HepG2 (cell line): Measurements from ENCODE around the gene CDH13.

Source experiments
- ATF5 ChIP-seq: sonication (generic); formaldehyde crosslinking; IDR thresholded peaks from 2 replicates; pipeline ENCODE4 v1.4.0; 2020; ENCODE audit warnings: mild to moderate bottlenecking, low read depth, missing genetic modification reagents
- BHLHE40 ChIP-seq: IDR thresholded peaks from 2 replicates; pipeline ENCODE4 v1.6.1; 2011; ENCODE audit warnings: low read length, improper control_type of control experiment
- CTCF ChIP-seq: sonication (generic); formaldehyde crosslinking; IDR thresholded peaks from 2 replicates; pipeline ENCODE4 v1.5.0; 2020; ENCODE audit warnings: mild to moderate bottlenecking, missing genetic modification reagents, moderate library complexity
- MTERF4 ChIP-seq: sonication (generic); formaldehyde crosslinking; IDR thresholded peaks from 2 replicates; pipeline ENCODE4 v1.8.0; 2023; ENCODE audit warnings: mild to moderate bottlenecking, missing genetic modification reagents
- NFYC ChIP-seq: IDR thresholded peaks from 2 replicates; pipeline ENCODE4 v1.6.1; 2016; ENCODE audit warnings: missing genetic modification reagents, missing compliant biosample characterization
- NRL ChIP-seq: sonication (generic); formaldehyde crosslinking; IDR thresholded peaks from 2 replicates; pipeline ENCODE4 v1.5.0; 2020; ENCODE audit warnings: missing genetic modification reagents, mild to moderate bottlenecking, moderate library complexity, borderline replicate concordance
- POLR2AphosphoS5 ChIP-seq: IDR thresholded peaks from 2 replicates; pipeline ENCODE4 v1.6.1; 2012; ENCODE audit warnings: low read depth, low read length
- PTBP1 ChIP-seq: fragments of 200-400 bp; formaldehyde crosslinking; IDR thresholded peaks from 2 replicates; pipeline ENCODE4 v1.6.1; 2018; ENCODE audit warnings: low read length, low read depth; ENCODE audit not compliant: poor library complexity, severe bottlenecking
- SIN3B ChIP-seq: fragments of 150-350 bp; IDR thresholded peaks from 2 replicates; pipeline ENCODE4 v1.6.1; 2014; ENCODE audit warnings: low read length
- STAT5B ChIP-seq: sonication (generic); formaldehyde crosslinking; IDR thresholded peaks from 2 replicates; pipeline ENCODE4 v1.4.0; 2020; ENCODE audit warnings: missing genetic modification reagents
- TCF7 ChIP-seq: sonication (generic); IDR thresholded peaks from 2 replicates; pipeline ENCODE4 v1.6.1; 2016; ENCODE audit warnings: antibody characterized with exemption, low read depth
- TOE1 ChIP-seq: sonication (generic); formaldehyde crosslinking; IDR thresholded peaks from 2 replicates; pipeline ENCODE4 v1.4.0; 2020; ENCODE audit warnings: mild to moderate bottlenecking, missing genetic modification reagents
- U2AF2 ChIP-seq: fragments of 200-400 bp; formaldehyde crosslinking; IDR thresholded peaks from 2 replicates; pipeline ENCODE4 v1.6.1; 2017; ENCODE audit warnings: low read depth, mild to moderate bottlenecking, low read length

GRCh38 chr16:82867485-82867884, 240.7 kb downstream of the CDH13 start:
- no peak for TF ChIP-seq NRL (CRISPR knock-in tag)
- TF ChIP-seq TOE1 (CRISPR knock-in tag), result no peak
- no peak for TF ChIP-seq U2AF2
- TF ChIP-seq TCF7, result no peak
- no peak for TF ChIP-seq STAT5B (CRISPR knock-in tag)
- no peak for TF ChIP-seq POLR2AphosphoS5
- no peak for TF ChIP-seq CTCF (CRISPR knock-in tag)
- TF ChIP-seq ATF5 (CRISPR knock-in tag), result no peak
- TF ChIP-seq SIN3B, result no peak
- no peak for TF ChIP-seq BHLHE40
- TF ChIP-seq NFYC (CRISPR knock-in tag), result no peak
- TF ChIP-seq PTBP1, result no peak
- TF ChIP-seq MTERF4 (CRISPR knock-in tag), result no peak
